ENCODE measurements around the gene GPC6. TPM values are rescaled to one million over a fixed set of nuclear protein-coding genes. Genes with fewer than 3 reads are reported as not detected.

GPC6 gene
- total RNA-seq, 2 experiments from 2014 or later = not detected

DNA sequence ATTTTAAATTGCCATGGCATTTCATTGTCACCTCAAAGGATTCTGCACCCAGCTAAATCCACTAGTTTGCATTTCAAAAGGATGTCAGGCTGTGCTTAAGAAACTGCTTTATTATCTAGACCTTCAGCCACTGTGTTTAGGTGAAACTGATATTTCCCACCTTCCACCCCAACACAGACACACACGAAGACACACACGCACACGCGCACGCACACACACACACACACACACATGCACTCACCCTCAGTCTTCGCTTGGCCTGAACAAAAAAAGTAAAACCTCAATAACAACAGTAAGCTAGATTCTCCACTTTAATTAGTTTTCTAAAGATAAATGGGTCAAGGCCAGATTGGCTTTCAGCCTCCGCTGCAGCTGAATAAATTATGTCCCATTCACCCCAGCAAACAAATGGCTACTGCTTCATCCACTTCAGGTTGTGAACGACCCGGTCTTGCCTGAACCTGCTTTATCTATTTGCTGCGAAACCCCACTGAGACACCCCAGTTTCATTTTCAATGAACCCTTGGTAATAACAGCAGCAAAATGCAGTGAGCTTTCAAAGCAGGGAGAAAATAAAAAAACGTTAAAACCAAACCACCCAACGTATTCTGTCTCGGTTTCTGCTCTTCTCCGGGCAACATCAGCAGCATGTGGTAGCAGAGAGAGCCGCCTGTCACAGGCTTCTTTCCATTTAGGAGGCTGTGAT, 1086.1 kb downstream of the GPC6 start:
- H3K27ac ChIP-seq (ENCODE audit: low read depth, low read length, poor library complexity, severe bottlenecking) = no peak overlapping the region
- no peak overlapping the region for H2AFZ ChIP-seq (ENCODE audit: low read length)
- no peaks in the 10 kb centered on the region for H3K36me3 ChIP-seq (ENCODE audit: insufficient read depth, low read length)
- intact Hi-C loops (cut with micrococcal nuclease; ENCODE audit: unreplicated experiment) = no loop called here
- no peaks in the 10 kb centered on the region for H4K20me1 ChIP-seq (ENCODE audit: insufficient read depth, low read length)
- no peaks in the 10 kb centered on the region for H3K9me2 ChIP-seq (ENCODE audit: insufficient read depth, low read length)
- TF ChIP-seq EZH2phosphoT487 (IDR thresholded peaks at IDR 0.05; ENCODE audit: borderline replicate concordance, low read depth, low read length) (no peak), CTCF (conservative IDR thresholded peaks at IDR 0.05; ENCODE audit: low read length) (no peak)
- ChIA-PET POLR2A (no interaction called here), CTCF (ENCODE audit: unreplicated experiment) (no interaction called here)
- H3K4me2 ChIP-seq (ENCODE audit: low read length) = no peak overlapping the region
- no peaks in the 10 kb centered on the region for H3K79me2 ChIP-seq (ENCODE audit: insufficient read depth, low read depth, low read length)
- no peaks in the 10 kb centered on the region for H3K4me1 ChIP-seq (ENCODE audit: insufficient read depth, low read length, poor library complexity, severe bottlenecking)
- H3K9me3 ChIP-seq (ENCODE audit: low read length) = no peaks in the 10 kb centered on the region
- no peak overlapping the region for H3K4me3 ChIP-seq (ENCODE audit: low read depth, low read length, poor library complexity, severe bottlenecking)
- no peak for DNase-seq (ENCODE audit: low spot score)
- BruUV-seq (replicated peaks) = no TSS peak

DNA sequence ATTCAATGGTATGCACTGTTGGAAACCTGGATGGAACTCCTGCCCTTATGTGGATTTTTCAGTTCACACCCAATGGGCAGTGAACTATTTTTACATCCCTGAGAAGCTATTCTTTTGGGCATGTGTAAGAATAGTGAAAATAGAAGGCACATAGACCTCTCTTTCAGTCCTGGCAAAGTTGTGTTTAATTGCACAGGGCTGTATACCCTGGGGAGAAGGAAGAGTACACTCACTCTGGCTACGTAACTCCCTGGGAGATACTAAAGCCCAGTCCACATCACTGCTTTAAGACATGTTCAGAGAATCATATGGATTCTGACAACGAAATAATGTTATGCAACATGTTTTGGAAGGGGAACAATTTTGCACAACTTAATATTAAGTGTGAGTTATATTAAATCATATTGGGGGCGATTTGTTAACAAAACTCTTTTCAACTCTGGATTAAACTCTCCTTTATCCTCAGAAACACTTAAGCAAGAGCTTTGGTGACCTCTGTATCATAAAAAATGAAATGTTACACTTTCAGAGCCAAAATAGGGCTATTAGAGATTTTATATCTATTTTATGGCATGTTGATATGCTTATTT, 1086.8 kb downstream of the GPC6 start:
- ChIA-PET POLR2A (no interaction called here), CTCF (ENCODE audit: unreplicated experiment) (no interaction called here)
- H3K9me3 ChIP-seq (ENCODE audit: low read length) = no peaks in the 10 kb centered on the region
- no TSS peak for BruUV-seq (replicated peaks)
- H4K20me1 ChIP-seq (ENCODE audit: insufficient read depth, low read length) = no peaks in the 10 kb centered on the region
- intact Hi-C loops (cut with micrococcal nuclease; ENCODE audit: unreplicated experiment) = no loop called here
- H3K4me2 ChIP-seq (ENCODE audit: low read length) = no peak overlapping the region
- TF ChIP-seq EZH2phosphoT487 (IDR thresholded peaks at IDR 0.05; ENCODE audit: borderline replicate concordance, low read depth, low read length) = no peak
- TF ChIP-seq CTCF (conservative IDR thresholded peaks at IDR 0.05; ENCODE audit: low read length) = no peak
- DNase-seq (ENCODE audit: low spot score) = no peak
- H3K4me3 ChIP-seq (ENCODE audit: low read depth, low read length, poor library complexity, severe bottlenecking) = no peak overlapping the region
- no peaks in the 10 kb centered on the region for H3K4me1 ChIP-seq (ENCODE audit: insufficient read depth, low read length, poor library complexity, severe bottlenecking)
- no peaks in the 10 kb centered on the region for H3K36me3 ChIP-seq (ENCODE audit: insufficient read depth, low read length)
- no peak overlapping the region for H3K27ac ChIP-seq (ENCODE audit: low read depth, low read length, poor library complexity, severe bottlenecking)
- H3K79me2 ChIP-seq (ENCODE audit: insufficient read depth, low read depth, low read length) = no peaks in the 10 kb centered on the region
- H3K9me2 ChIP-seq (ENCODE audit: insufficient read depth, low read length) = no peaks in the 10 kb centered on the region
- H2AFZ ChIP-seq (ENCODE audit: low read length) = no peak overlapping the region

- ChIA-PET CTCF (ENCODE audit: unreplicated experiment) (no interaction called here), POLR2A (no interaction called here)
- H3K79me2 ChIP-seq (ENCODE audit: insufficient read depth, low read depth, low read length) = no peaks in the 10 kb centered on the region
- no peaks in the 10 kb centered on the region for H3K9me2 ChIP-seq (ENCODE audit: insufficient read depth, low read length)
- no TSS peak for BruUV-seq (replicated peaks)
- H3K36me3 ChIP-seq (ENCODE audit: insufficient read depth, low read length) = no peaks in the 10 kb centered on the region
- H3K27ac ChIP-seq (ENCODE audit: low read depth, low read length, poor library complexity, severe bottlenecking) = no peak overlapping the region
- no peak overlapping the region for H2AFZ ChIP-seq (ENCODE audit: low read length)
- no peaks in the 10 kb centered on the region for H4K20me1 ChIP-seq (ENCODE audit: insufficient read depth, low read length)
- H3K4me3 ChIP-seq (ENCODE audit: low read depth, low read length, poor library complexity, severe bottlenecking) = no peak overlapping the region
- no peak for DNase-seq (ENCODE audit: low spot score)
- no peak overlapping the region for H3K4me2 ChIP-seq (ENCODE audit: low read length)
- H3K9me3 ChIP-seq (ENCODE audit: low read length) = no peaks in the 10 kb centered on the region
- TF ChIP-seq EZH2phosphoT487 (IDR thresholded peaks at IDR 0.05; ENCODE audit: borderline replicate concordance, low read depth, low read length) (no peak), CTCF (conservative IDR thresholded peaks at IDR 0.05; ENCODE audit: low read length) (no peak)
- intact Hi-C loops (cut with micrococcal nuclease; ENCODE audit: unreplicated experiment) = no loop called here
- H3K4me1 ChIP-seq (ENCODE audit: insufficient read depth, low read length, poor library complexity, severe bottlenecking) = no peaks in the 10 kb centered on the region
Measured at GRCh38 chr13:94313926-94314325, 1087.3 kb downstream of the GPC6 start.

All from OCI-LY7 (cell line).